UCSD-AML1 (cell line): ENCODE measurements around the gene ELOVL6.
"Not testable (repeated sequence)": the region's sequence is repeated elsewhere in the genome, so short reads cannot be mapped to it uniquely, and the experiment has no call there.

Experiments
- DNase-seq: peaks from one replicate; lab custom pipeline; 2025; ENCODE audit not compliant: unreplicated experiment; lab: John Stamatoyannopoulos, UW

ELOVL6 gene

GRCh38 chr4:110078148-110078547 lies 120.3 kb downstream of the ELOVL6 start:
- DNase-seq: not testable (repeated sequence)

- DNase-seq: not testable (repeated sequence)
Observed at GRCh38 chr4:110076828-110077227, 121.6 kb downstream of the ELOVL6 start.

DNA sequence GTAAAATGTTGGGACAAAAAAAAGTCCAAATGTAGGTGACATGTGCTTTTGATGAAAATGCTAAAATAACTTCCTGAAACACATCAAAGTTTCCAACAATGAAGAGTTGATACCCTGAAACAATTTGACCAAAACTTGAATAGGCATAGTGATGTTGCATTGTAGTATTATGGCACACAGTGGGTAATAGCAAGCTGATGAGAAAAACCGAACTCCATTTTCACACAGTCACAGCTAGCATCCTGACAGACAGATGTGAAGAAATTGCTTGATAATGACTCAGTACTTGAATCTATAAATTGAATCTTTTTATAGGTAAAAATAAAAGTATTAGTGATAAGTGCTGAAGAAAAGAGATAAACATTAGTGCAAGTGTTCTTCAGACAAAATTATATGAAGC lies 122.5 kb downstream of the ELOVL6 start:
- no peak for DNase-seq

- DNase-seq: no peak
Observed at GRCh38 chr4:110075083-110075738, 123.2 kb downstream of the ELOVL6 start.

GRCh38 chr4:110074570-110074969 lies 123.8 kb downstream of the ELOVL6 start:
- DNase-seq: no peak

DNA sequence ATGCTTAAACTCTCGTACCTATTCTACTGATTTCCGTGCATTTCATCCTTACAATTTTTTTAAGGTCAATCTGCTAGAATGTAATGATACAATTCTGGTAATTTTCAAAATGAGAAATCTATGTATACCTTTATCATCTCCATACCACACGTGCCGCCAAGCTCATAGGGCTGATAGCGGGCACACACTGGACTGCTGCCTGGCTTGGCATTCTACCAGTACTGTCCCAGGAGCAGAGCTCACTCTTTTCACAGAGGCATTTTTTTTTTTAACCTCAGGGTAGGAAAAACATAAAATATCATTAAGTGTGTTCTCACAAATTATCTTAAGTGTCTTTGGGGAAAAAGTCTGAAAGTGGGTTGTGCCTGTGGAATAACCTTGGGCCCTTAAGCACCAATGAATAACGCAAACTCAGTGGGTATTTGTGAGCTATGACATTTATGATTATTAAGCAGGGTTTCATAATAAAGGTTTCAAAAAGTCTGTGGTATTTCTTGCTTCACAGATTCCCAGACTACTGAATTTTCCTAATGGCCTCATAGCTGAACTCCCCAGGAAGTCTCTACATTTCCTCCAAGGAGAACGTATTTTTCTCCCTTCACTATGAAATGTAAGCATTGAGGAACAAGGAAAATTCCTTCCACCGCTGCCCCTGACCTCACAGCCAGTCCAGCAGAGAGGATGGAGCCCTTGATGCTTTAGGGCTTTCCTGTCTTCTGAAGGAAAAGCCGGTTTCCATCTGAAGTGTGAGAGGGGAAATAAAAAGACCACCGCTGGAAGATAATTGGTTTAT lies 125.2 kb downstream of the ELOVL6 start:
- no peak for DNase-seq

DNA sequence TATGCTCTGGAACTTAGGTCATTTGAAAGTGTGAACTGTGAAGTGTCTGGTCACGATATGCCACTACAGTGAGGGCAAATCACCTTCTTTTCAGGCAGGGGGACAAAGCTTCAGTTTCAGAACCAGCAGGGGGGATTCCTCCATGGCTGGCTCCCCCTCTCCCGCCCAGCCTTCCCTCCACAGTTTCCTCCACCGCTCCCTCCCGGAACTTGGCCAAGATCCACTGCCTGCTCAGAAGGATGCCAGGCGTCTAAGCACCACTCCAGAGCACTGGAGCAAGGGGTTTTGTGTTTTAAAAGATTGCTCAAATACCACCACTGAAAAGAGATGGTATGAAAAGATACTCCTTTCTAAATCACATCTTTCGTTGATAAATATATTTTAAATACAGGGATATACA lies 126.9 kb downstream of the ELOVL6 start:
- no peak for DNase-seq

DNA sequence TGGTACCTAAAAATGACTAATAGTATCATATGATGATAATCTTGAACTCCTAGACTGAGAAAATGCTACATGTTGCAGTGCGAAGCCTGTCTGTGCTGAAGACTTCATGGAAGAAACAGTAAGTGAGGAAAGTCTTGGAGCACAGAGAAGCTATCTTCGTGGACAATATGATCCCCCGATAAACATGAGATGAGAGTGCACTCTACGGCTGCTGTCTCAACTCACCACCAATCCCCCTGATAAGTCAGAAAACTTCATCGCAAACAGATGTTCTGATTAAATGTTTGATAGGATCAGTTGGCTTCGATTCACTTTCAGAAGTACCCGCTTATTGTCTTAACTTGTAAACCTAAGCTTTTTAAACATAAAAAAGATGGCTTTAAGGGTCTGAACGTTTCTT lies 130.2 kb downstream of the ELOVL6 start:
- no peak for DNase-seq

DNA sequence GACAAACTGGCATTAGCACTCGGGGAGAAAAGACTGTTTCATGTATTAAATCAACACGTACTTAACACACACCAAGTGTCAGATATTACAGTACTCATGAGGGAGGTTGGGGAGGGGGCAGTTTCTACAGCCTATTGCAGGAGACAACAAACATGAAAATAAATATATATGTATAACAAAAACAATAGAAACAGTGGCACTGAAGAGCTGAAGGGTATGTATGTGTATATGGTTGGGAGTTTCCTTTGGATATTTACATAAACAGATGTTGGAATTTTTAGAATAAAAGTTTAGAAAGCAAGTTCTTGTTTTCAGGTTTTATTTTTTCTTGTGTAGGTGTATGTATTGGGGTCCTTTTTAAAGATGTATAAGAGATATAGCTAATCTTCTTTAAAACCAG lies 133.5 kb downstream of the ELOVL6 start:
- DNase-seq: no peak

DNA sequence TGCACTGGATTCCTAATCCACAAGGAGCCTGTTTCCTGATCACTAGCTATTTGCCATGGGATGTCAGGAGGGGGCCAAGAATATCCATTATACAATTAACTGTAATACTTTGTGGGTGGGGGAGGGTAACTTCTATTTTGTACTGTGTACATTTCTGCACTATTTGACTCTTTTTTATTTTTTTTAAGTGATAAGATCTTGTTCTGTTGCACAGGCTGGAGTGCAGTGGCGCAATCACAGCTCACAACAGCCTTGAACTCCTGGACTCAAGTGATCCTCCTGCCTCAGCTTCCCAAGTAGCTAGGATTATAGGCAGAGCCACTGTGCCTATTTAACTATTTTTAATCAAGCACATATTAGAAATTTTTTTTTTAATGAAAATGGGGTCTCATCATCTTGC lies 134.1 kb downstream of the ELOVL6 start:
- DNase-seq: no peak

GRCh38 chr4:110062166-110062565 lies 136.2 kb downstream of the ELOVL6 start:
- DNase-seq: no peak

DNA sequence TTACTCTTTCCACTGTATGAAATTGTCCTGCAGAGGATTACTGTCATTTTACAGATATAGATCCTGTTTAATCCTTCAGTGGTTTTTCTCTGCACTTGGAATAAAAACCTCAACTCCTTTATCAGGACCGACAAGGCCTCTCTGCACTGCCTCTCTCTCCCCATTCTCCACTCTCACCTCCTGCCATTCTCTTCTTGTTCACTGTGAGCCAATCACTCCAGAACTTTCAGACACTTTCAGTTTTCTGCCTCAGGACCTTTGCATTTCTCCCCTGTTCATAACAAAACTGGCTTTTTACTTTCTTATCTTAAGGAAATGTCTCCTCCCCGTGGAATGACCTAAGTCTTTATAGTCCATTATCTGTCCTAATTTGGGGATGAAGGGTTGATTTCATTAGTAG lies 137.3 kb downstream of the ELOVL6 start:
- DNase-seq: no peak

DNA sequence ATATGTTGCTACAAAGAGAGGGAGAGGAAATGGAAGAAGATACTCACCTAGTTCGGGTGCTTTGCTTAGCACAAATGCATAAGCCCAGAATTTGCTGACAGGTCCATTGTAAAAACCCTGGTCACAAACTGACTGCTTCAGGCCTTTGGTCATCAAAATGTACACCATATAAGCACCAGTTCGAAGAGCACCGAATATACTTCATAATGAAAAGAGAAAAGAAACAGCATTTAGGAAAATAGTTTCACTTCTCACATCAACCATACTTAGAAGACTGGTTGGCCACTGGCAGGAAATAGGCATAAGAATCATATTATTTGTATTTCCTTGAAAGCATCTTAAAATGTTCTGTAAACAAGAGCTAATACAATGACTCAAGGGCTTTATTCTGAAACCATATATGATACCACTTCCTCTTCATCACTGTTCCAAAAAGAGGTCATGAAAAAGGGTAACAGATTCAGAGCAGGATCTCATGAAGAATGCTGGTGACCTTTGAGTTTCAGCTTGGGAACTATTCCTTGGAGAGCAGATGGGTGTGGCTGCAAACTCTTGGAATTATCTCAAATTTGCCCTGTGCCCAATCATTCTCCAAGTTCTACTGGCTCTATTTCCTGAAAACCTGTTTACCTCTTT lies 138.7 kb downstream of the ELOVL6 start:
- no peak for DNase-seq

GRCh38 chr4:110058677-110059076 lies 139.7 kb downstream of the ELOVL6 start:
- DNase-seq: no peak

DNA sequence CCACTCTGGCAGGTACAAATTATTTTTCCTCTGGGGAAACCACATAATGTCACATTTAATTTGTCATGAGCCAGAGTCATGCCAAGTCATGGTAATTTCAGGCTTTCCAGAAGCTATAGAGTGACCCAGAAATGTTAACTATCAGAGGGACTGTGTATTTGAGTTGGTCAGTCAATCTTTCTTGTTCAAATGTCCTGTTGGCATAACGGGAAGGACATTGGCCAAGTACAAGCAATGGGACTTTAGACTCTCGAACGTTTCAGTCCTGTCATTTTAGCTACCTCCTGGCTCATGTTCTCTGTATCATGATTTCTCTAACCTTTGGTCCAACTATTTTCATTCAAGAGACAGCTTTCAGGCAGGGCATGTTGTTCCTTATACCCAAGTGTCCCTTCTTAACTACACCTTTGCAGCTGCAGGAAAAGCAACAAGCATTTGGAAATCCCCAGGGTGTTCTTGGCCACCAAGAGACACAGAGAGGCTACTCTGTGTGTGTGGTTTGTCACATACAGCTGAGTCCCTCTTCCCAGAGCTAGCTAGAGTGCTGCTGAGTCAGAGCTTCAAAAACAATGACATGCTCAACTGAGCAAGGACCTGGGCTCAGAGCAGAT lies 143.2 kb downstream of the ELOVL6 start:
- no peak for DNase-seq

DNA sequence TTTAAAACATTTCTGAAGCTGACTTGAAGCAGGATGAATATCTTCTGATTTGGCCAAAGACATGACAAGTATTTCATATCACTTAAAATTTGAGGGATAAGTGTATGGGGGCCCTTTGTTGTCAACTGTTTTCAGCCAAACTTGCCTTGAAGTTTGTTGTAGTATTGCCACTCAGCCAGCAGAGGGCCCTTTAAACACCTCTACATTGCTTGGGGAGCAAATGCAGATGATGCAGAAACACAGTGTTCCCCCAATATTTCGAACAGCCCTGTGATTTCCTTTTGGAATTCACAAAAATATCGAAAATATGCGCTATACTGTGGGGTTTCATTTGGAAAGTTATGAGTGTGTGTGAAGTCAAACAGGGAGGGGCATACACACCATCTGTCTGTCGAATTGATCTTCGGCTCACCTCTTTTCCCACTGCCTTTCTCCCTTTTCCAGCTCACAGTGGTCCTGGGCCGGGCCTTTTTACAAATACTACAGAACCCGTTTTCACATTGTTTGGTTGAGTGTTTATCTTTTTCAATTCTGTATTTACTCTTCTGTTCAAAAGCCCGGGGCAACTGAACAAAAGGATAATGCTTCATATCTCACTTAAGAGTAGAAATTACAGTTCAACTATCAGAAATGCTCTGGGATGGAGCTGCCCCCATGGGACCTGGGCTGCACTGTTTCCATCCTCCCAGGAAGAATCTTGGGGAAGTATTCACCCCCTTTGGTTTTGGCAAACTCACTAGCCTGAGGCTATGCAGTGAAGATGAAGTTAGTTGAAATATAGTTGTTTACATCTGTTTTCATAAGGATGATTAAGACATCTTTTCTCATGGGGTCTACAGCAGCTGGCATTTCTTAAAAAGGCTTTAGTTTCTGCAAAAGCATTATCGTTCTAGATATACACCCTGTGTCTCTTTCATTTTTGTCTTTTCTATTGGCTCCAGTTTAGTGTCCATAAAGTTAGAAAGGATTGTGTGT lies 148.2 kb downstream of the ELOVL6 start:
- DNase-seq: peak; percentile 12

DNA sequence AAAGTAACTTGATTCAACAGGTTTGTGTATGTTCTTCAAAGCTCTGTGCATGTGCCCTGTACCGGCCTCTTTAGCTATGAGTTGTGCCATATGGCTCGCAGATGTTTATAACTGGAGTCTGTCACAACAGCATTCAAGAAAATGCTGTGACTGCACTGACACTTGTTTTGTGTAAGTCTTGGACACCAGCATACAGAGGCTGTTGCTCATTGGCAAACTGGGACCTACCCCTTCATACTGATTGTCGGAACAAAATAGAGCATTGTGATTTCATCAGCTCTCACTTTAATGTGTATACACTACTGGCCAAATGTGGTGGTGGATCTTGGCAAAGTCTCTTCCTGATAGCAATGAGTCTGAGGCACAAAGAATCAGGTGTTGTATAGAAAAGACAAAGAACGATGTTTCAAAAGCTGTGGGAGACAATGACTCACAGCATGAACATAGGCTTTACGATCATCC lies 151.8 kb downstream of the ELOVL6 start:
- DNase-seq: no peak

DNA sequence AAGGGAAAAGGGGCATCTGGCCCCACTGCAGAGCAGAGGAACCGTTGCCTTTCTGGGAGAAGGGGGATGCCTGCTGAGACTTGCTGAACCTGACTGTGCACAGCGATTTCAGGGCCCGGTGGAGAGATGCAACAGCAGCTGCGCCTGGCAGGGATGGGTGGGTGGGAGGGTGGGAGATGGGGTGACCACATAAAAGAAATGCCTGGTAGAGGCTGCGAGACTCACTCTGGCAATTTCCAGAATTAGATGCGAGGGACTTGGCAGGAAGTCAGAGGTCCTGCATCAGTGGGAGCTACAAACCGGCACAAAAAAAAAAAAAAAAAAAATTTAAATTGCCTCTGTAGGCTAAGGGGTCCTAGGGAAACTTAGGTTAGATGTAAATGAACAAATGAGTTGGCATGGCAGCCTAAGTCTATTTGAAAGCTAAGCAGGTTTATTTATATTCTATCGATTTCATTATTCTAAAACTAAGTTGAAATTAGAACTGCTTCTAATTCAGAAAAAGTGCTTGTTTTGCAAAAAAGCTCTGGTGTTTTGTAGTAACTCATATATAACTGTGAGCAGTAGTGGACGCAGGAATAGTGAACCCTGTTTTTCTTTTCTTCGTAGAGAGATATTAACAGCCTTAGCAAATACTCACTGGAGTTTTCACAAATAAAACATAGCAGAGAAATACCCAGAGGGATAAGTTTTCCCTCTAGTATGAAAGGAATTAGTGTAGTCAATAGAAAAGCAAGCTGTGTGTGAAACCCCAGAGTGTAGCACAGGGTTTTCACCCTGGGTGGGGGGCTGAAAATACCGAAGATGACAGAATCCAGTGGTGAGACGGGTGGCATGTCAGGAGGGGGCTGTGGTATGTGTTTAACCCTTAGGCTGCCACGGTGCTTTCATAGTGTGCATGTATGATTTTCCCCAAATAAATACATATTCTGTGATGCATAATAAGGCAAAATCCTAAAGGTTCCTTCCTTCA lies 155.6 kb downstream of the ELOVL6 start:
- no peak for DNase-seq

GRCh38 chr4:110041735-110042134 lies 156.7 kb downstream of the ELOVL6 start:
- DNase-seq: no peak
